Glomerular visceral epithelial cell (primary cell): ENCODE data around the gene METTL27.
A peak's percentile ranks its signal among the peaks of the same experiment; 100 is the strongest.
"Not testable (repeated sequence)": the region's sequence is repeated elsewhere in the genome, so short reads cannot be mapped to it uniquely, and the experiment has no call there.

Source experiments
- DNase-seq: peaks from one replicate; pipeline ENCODE4 v3.0.0-alpha.2; 2016; ENCODE audit errors: extremely low spot score

METTL27 gene

DNA sequence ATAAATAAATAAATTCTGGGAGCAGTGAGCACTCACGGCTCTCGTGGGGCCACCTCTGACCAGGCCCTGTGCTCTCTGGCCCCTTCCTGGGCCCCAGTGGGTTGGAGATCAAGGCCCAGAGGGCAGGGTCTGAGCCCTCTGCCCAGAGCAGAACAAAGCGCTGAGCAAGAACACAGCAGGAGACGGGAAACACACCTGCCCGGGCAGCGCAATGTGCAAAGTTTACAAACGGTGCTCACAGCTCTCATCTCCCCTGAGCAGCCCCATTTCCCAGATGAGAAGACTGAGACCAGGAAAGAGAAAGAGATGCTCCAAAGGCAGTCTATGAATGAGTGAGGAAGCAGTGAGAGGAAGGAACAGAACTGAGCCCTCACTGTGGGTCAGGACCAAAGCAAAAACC, 3.0 kb downstream of the METTL27 start:
- no peak for DNase-seq

DNA sequence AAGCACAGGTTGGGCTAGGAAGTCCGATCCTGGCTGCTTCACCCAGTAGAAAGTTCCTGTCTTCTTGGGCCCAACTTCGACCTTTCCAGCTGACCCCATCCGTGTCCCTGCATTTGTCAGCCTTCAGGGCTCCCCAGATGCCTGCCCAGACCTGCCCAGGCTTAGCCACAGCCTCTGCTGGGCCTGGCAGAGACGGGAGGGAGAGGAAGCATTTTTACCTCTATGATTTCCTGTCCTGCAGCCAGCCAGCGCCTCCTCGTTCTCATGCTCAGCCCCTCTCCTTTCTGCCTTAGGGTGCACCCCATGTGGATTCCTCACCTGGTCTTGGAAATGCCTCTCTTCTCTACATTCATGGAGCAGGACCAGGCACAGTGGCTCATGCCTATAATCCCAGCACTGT, 3.7 kb downstream of the METTL27 start:
- no peak for DNase-seq

DNA sequence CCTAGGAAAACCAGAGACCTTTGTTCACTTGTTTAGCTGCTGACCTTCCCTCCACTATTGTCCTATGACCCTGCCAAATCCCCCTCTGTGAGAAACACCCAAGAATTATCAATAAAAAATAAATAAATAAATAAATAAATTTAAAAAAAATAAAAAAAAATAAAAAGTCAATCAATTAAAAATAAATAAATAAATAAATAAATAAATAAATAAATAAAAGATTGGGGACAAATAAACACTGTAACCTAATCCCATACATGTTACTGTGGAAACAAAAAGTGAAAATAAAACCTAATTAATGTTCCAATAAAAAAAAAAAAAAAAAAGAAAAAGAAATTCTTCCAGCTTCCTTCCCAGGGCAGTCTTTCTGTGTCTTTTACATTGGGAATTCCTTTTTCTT, 5.1 kb downstream of the METTL27 start:
- not testable (repeated sequence) for DNase-seq

DNA sequence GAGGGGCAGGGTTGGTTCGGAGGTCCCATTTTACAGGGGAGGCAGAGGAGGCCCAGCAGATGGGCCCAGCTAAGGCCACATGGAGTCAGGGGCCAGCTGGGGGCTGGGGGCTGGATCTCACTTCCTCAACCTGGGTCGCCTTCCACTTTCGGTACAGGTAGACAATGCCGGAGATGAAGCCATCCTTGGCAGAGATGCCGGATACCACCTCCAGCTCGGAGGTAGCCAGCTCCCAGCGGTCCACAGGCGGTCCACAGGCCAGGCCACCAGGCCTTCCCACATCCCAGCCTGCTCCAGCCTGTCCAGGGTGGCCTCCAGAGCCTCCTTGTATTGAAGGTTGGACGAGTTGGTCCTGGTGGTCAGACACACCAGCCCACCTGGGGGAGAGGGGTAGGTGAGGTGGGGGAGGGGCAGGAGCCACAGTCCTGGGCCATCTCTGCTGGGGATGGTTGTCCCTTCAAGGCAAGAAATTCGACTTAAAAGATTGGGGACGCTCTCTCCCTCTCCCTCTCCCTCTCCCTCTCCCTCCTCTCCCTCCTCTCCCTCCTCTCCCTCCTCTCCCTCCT, 7.6 kb downstream of the METTL27 start:
- no peak for DNase-seq

DNA sequence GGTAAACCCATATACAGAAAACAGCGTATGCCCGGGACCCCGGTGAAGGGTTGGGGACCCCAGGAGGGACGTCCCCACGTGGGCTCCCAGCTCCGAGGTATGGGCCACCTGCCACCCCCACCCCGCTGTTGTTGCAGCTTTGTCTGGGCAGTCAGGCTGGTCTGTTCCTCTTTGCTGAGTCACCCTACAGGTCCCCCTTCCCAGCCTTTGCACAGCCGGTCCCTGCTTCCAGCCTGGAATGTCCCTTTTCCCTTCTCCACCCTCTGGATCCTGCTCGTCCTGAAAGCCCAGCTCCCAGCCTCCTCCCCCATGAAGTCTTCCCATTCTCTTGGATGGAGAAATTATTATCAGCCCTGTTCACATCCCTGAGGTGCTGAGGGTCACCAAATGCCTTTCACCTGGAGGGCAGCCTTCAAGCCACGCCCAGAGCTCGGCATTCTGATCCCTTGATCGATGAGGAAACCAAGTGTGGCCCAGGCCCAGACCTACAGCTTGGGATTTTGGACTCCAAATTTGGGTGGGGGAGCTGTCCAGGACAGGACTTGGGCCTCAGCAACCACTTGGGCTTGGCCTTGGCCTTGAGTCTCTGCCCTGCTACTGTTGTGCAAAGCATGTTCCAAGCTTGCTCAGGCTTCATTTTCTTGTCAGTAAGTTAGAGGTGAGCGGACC, 8.9 kb downstream of the METTL27 start:
- DNase-seq = no peak

DNA sequence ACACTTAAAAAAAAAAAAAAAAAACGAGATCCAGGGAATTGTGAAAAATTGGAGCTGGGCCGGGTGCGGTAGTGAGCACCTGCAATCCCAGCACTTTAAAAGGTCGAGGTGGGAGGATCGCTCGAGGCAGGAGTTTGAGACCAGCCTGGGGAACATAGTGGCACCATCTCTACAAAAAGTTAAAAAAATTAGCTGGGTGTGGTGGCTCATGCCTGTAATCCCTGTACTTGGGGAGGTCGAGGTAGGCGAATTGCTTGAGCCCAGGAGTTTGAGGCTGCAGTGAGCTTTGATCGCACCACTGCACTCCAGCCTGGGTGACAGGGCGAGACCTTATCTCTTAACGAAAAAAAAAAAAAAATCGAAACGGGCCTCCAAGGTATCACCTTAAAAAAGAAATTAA, 9.5 kb downstream of the METTL27 start:
- no peak for DNase-seq

DNA sequence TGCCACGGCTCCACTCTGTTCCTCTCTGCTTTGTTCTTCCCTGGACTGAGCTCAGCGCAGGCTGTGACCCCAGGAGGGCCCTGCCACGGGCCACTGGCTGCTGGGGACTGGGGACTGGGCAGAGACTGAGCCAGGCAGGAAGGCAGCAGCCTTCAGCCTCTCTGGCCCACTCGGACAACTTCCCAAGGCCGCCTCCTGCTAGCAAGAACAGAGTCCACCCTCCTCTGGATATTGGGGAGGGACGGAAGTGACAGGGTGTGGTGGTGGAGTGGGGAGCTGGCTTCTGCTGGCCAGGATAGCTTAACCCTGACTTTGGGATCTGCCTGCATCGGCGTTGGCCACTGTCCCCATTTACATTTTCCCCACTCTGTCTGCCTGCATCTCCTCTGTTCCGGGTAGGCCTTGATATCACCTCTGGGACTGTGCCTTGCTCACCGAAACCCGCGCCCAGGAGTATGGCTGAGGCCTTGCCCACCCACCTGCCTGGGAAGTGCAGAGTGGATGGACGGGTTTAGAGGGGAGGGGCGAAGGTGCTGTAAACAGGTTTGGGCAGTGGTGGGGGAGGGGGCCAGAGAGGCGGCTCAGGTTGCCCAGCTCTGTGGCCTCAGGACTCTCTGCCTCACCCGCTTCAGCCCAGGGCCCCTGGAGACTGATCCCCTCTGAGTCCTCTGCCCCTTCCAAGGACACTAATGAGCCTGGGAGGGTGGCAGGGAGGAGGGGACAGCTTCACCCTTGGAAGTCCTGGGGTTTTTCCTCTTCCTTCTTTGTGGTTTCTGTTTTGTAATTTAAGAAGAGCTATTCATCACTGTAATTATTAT, 10.3 kb downstream of the METTL27 start:
- DNase-seq = no peak

DNA sequence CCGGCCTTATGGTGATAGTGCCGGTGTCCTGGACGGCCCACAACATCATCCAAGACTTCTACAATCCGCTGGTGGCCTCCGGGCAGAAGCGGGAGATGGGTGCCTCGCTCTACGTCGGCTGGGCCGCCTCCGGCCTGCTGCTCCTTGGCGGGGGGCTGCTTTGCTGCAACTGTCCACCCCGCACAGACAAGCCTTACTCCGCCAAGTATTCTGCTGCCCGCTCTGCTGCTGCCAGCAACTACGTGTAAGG, 10.8 kb downstream of the METTL27 start:
- DNase-seq = no peak

DNA sequence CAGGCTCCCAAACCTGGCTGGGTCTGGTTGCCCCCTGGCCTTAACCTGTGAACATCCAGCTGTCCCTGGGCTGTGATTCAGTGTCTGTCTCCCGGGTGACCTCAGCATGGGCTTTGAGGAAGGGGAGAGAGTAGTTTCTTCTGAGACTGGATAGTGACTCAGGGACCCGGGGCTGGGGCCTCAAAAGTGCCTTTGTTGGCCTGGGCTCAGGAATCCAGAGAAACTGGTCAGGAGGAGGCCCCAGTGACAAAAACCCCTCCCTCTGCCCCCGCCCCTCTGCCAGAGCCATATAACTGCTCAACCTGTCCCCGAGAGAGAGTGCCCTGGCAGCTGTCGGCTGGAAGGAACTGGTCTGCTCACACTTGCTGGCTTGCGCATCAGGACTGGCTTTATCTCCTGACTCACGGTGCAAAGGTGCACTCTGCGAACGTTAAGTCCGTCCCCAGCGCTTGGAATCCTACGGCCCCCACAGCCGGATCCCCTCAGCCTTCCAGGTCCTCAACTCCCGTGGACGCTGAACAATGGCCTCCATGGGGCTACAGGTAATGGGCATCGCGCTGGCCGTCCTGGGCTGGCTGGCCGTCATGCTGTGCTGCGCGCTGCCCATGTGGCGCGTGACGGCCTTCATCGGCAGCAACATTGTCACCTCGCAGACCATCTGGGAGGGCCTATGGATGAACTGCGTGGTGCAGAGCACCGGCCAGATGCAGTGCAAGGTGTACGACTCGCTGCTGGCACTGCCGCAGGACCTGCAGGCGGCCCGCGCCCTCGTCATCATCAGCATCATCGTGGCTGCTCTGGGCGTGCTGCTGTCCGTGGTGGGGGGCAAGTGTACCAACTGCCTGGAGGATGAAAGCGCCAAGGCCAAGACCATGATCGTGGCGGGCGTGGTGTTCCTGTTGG, 11.4 kb downstream of the METTL27 start, which contains the start of gene CLDN4:
CLDN4 (plus strand) TSS at position 316 of the 903 bp plus-strand sequence; CDS start at position 522, 206 bp downstream.
- DNase-seq = peak; percentile 83

DNA sequence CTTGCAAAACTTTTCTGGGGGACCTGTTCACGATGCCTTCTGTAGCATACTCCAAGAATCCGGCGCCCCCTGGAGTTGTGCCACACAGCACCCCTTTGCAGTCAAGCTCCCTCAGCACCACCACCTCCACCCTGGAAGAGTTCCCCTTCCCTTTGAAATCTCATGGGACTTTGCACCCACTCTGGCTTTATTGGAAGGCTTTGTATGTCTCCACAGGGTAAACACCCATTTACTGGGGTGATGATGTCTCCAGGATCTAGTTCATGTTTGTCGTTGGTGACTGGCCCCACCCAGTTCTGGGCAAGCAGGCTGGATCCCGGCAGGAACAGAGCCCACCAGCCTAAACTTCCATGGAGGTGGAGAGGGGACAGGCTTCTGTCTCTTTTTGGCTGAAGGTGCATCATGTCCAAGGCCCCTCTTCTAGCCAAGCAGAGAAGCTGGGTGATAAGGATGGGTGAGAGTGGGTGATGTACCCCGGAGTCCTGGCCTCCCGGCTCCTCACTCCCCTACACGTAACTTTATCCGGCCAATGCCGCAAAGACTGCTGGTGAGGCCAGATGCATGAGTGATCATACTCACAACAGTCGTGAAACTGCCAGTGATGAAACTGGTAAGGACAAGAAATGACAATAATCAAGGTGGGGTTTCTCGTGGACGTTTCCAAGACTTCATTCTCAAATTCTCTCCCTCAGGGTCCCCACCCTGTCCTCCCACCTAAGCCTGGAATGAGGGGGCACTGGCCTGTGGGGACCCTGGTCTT, 12.2 kb downstream of the METTL27 start:
- DNase-seq = no peak

DNA sequence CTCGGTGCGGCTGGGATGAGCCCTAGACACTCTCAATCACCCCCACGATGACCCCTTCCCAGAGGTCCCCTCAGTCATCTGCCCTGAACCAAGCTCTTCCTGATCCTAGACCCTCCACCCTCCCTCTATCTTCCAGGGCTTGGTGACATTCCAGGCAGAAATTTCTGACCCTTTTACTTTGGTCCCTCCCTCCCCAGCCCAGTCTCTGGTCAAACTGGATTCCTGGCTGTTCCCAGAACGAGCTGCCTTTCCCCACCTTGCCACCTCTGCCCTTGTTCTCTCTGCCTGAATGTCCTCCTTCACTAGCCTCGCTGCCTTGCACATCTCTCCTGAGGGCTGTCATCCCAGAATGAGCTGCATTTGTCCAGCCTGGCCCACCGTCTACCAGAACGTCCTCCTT, 12.8 kb downstream of the METTL27 start:
- no peak for DNase-seq

DNA sequence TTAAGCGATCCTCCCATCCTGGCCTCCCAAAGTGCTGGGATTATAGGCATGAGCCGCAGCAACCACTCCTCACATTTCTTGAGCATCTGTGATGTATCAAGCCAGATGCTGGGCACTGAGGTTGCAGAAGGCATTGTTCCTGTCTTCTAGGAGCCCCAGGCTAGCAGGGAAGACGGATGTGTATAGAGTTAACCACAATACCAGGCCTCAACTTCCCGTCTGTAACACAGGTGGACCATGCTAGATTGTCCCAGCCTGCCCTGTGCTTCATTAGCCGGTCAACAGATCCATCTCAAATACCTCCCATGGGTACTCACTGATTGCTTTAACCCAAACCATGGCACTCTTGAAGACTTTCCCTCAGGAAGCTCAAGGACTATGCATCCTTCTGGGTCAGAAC, 13.3 kb downstream of the METTL27 start:
- DNase-seq = no peak

DNA sequence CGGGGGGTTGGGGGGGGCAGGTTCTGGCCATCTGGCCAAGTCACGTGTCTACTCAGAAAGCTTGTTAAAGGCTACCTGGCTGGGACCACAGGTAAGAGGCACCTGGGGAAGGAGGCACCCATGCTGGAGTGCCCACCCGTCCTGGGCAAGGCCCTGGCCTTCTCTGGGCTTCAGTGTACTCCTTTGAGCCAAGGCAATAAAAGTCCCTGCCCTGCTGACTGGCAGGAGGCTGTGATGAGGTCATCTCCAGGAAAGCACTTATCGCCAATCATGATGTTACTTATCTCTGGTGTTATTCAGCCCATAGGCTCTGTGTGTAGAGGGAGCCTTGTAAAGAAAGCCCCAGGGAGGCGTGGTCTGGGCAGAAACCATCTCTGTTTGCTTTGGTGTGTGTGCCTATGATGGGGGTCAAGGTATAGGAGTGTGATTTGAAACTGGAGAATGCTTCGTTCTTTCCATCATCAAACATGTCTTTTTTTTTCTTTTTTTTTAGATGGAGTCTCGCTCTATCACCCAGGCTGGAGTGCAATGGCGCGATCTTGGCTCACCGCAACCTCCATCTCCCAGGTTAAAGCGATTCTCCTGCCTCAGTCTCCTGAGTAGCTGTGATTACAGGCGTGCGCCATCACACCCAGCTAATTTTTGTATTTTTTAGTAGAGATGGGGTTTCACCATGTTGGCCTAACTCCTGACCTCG, 14.1 kb downstream of the METTL27 start:
- DNase-seq = peak; percentile 81

DNA sequence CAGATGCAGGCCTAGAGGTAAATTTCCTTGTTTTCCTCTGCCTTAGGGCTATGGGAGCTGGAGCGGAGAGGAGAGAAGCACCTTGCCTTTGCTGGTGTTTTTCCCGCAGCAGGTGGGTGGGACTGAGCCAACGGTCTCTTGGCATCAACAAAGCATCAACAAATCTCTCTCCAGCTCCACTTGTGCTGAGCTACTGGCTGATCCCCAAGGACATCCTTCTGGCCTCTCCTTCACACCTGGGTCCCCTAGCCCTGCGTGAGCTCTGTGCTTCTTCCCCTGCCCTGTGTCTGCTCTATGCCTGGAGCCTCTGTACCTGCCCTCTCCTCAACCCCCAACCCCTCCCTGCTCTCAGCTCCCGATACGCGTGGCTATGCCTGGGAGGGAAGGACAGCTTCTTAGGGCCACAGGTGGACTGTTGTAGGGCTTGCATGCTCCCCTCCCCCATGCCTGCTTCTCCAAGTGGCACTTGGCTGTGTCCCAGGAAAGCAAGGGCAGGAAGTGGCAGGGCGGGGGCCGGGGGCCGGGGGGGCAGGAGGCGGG, 14.7 kb downstream of the METTL27 start:
- DNase-seq = peak; percentile 74

DNA sequence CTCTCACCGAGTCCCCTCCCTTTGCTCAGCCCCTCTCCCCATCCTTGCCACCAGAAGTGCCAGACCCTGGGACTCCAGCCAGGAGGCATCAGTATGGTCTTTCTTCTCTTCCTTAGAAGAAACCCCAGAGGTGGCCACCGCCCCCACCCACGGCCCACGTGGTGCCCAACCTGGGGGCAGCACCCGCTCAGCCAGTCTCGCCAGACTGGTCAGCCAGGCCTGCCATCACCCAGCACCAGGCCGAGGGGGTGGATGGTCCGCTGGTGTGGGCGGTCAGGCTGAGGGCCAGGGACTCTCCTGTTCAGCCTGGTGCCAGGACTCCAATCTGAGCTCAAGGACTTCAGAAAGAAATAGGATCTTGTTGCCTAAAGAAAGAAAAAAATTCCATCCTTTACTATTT, 17.3 kb downstream of the METTL27 start:
- no peak for DNase-seq

DNA sequence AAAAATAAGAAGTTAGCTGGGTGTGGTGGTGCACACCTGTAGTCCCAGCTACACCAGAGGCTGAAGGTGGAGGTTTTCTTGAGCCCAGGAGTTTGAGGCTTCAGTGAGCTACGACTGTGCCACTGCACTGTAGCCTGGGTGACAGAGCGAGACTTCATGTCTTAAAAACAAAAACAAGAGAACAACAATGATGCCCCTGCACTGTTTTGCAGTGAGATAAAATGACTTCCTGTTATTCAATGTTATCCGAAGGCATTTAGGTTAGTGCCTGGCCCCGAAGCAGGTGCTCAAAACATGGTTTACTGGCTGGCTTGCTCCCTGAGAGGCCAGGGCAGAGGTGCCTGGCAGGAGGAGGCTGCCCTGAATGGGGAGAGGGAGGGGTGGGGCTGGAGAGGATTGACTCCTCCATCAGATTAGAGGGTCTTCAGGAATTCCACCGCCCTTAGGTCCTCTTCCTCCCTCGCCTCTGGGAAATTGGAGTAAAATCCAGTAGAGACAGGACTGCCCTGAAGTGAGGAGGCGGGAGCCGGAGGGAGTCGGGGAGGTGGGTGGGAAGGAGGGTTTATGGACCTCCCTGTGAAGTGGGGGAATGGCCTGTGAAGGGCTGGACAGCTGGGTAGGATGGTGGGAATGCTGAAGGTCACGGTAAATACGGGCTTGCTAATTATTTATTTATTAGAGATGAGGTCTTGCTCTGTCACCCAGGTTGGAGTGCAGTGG, 18.3 kb downstream of the METTL27 start:
- DNase-seq = no peak

DNA sequence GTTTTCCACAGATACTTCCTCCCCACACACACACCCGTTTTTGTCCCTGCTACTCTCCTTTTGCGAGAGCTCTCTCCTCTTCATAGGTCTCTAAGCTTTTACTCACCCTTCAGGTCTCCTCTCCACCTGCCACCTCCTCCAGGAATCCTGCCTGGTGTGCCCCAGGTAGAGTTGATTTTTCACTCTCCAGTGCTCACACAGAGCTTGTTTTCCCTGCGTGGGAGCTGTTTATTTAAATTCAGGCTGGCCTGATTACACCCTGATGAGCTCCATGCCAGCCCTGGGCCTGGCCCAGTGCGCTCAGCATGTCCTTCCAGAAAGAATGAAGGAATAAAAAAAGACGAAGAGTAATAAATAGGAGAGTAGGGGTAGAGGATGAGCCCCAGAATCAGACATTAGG, 19.1 kb downstream of the METTL27 start:
- no peak for DNase-seq

DNA sequence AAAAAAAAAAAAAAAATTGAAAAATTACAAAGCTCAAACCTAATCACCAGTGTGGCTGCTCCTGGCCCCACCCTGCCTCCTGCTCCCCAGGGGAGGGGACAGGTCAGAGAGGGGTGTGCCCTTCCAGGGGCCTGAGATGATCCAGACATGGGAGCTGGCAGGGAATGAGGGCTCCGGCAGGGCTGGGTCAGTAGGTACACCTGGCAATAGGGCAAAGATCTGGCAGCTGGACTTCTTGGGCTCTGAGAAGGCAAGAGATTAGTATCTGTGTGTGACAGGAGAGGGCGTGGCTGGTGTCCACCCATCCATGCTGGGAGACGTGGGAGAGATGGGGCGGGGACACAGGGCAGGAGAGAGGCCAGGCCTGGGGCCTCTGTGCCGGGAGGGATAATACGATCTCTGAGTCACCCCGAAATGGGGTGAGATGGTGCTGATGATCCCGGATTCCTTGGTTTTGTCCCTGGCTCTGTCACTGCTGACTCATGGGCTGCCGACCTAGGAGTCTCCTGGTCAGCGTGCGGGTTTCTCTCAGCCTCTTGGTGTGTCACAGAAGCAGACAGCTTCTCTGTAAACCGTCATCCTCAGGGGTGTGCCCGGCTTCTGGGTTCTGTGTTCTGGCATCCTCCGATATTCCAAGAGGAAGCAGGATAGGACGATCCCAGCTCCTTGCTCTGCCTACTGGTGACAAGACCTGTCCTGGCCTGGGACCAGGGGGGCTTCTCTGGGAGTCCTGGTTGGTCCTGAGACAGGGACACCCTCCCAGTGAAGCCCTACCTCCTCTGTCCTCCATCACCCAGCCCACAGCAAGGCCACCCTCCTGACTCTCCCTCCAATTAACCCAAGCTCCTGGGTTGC, 19.8 kb downstream of the METTL27 start:
- peak; percentile 98 for DNase-seq
